GM12864 (cell line): ENCODE measurements around the gene EXOC7.

Source experiments
- DNase-seq: peaks from one replicate; pipeline ENCODE4 v3.0.0-alpha.2; 2011; ENCODE audit warnings: low read depth
- H3K4me3 ChIP-seq: 2 replicates; pipeline ENCODE4 v1.5.1; 2011; ENCODE audit warnings: mild to moderate bottlenecking, low read depth, low read length, control low read depth
- CTCF ChIP-seq: IDR thresholded peaks from 2 replicates; pipeline ENCODE4 v1.5.1; 2011; ENCODE audit warnings: low read depth, mild to moderate bottlenecking, moderate library complexity, low read length, control low read depth, inconsistent platforms; ENCODE audit errors: missing control alignments

Gene EXOC7

GRCh38 chr17:76131692-76132573 is 28.3 kb upstream of the EXOC7 start:
- DNase-seq = no peak
- H3K4me3 ChIP-seq = no peak overlapping the region
- no peak for TF ChIP-seq CTCF

- no peak for DNase-seq
- TF ChIP-seq CTCF = no peak
- no peak overlapping the region for H3K4me3 ChIP-seq
Measured at GRCh38 chr17:76131051-76131691, 27.6 kb upstream of the EXOC7 start.

- no peak for TF ChIP-seq CTCF
- DNase-seq = no peak
- H3K4me3 ChIP-seq = no peak overlapping the region
Measured at GRCh38 chr17:76130473-76130872, 26.9 kb upstream of the EXOC7 start.

- DNase-seq = no peak
- TF ChIP-seq CTCF = no peak
- no peak overlapping the region for H3K4me3 ChIP-seq
Measured at GRCh38 chr17:76125922-76126321, 22.3 kb upstream of the EXOC7 start.

GRCh38 chr17:76125391-76125675 is 21.7 kb upstream of the EXOC7 start:
- no peak overlapping the region for H3K4me3 ChIP-seq
- DNase-seq = no peak
- TF ChIP-seq CTCF = no peak

GRCh38 chr17:76124582-76125390 is 21.2 kb upstream of the EXOC7 start:
- peak; percentile 55 for TF ChIP-seq CTCF
- no peak for DNase-seq
- no peak overlapping the region for H3K4me3 ChIP-seq
